Posterior vena cava (tissue), 2 donors: ENCODE measurements around the gene MYH14. TPM values are rescaled to one million over a fixed set of nuclear protein-coding genes. Genes with fewer than 3 reads are reported as not detected.
"Not testable (repeated sequence)": the region's sequence is repeated elsewhere in the genome, so short reads cannot be mapped to it uniquely, and the experiment has no call there.

Experiments used
- DNase-seq: peaks from one replicate; pipeline ENCODE4 v3.0.0-alpha.2; 2020; ENCODE audit warnings: low spot score
- intact Hi-C, 2 donors: fragments of 100-400 bp; cut with DNase I; formaldehyde crosslinking; loops; one replicate each; pipeline versions ENCODE4 v1.14.1 to v1.14.2; 2022 to 2023
- total RNA-seq, 2 donors: library from RNA; stranded (reverse); fragmentation: NEBNext Ultra II Directional; extraction: Animal tissue kit (Norgen Biotek cat#: 25700); gene quantifications; one replicate each; pipeline ENCODE4 v1.2.1, GENCODE V29; 2021
- donor health status: DM: yes; HTN: yes; CAD: no.
- donor health status: DM: yes; HTN: yes; CAD: no.

The MYH14 gene
- total RNA-seq, 2 donors from 2014 or later, result 0.60 to 0.62 TPM

- DNase-seq, result peak; percentile 50
- intact Hi-C loops, result no loop called here
These were observed 122.1 kb downstream of the MYH14 start for GRCh38 chr19:50325310-50326100.

GRCh38 chr19:50326101-50326664, 122.8 kb downstream of the MYH14 start:
- peak; percentile 59 for DNase-seq
- intact Hi-C loops, result no loop called here

GRCh38 chr19:50327013-50327412, 123.6 kb downstream of the MYH14 start:
- intact Hi-C loops, result no loop called here
- no peak for DNase-seq

GRCh38 chr19:50327461-50328223, 124.2 kb downstream of the MYH14 start:
- peak; percentile 41 for DNase-seq
- intact Hi-C loops, result no loop called here

- DNase-seq, result peak; percentile 83
- intact Hi-C loops, result no loop called here
These were observed 124.9 kb downstream of the MYH14 start for GRCh38 chr19:50328224-50328872.

- intact Hi-C loops, result no loop called here
- no peak for DNase-seq
These were observed 125.4 kb downstream of the MYH14 start for GRCh38 chr19:50328873-50329145.

- intact Hi-C loops, result no loop called here
- DNase-seq, result peak; percentile 98
These were observed 125.9 kb downstream of the MYH14 start, which contains the start of gene KCNC3 for GRCh38 chr19:50329146-50329925. Gene KCNC3 (minus strand): TSS chr19:50329377. CDS start chr19:50329082, 295 bp downstream.

GRCh38 chr19:50329926-50330294, 126.5 kb downstream of the MYH14 start:
- not testable (repeated sequence) for DNase-seq
- intact Hi-C loops, result loop anchor here in 1 of 2 donors (5.0 kb wide), 1 partner anchor 1033 kb away; no protein-coding TSS in a partner anchor

GRCh38 chr19:50330365-50331078, 127.1 kb downstream of the MYH14 start:
- peak; percentile 89 for DNase-seq
- intact Hi-C loops, result loop anchor here in 1 of 2 donors (5.0 kb wide), 1 partner anchor 1033 kb away; no protein-coding TSS in a partner anchor

GRCh38 chr19:50331221-50331993, 128.0 kb downstream of the MYH14 start:
- DNase-seq, result peak; percentile 30
- intact Hi-C loops, result loop anchor here in 1 of 2 donors (5.0 kb wide), 1 partner anchor 1034 kb away; no protein-coding TSS in a partner anchor

GRCh38 chr19:50331994-50332243, 128.5 kb downstream of the MYH14 start:
- intact Hi-C loops, result loop anchor here in 1 of 2 donors (5.0 kb wide), 1 partner anchor 1035 kb away; no protein-coding TSS in a partner anchor
- peak; percentile 36 for DNase-seq

- peak; percentile 58 for DNase-seq
- intact Hi-C loops, result loop anchor here in 1 of 2 donors (5.0 kb wide), 1 partner anchor 1035 kb away; no protein-coding TSS in a partner anchor
These were observed 129.0 kb downstream of the MYH14 start for GRCh38 chr19:50332244-50333038.

- intact Hi-C loops, result loop anchor here in 1 of 2 donors (5.0 kb wide), 1 partner anchor 1036 kb away; no protein-coding TSS in a partner anchor
- DNase-seq, result peak; percentile 93
These were observed 129.9 kb downstream of the MYH14 start for GRCh38 chr19:50333235-50333736.

- intact Hi-C loops, result loop anchor here in 1 of 2 donors (5.0 kb wide), 1 partner anchor 1037 kb away; no protein-coding TSS in a partner anchor
- peak; percentile 90 for DNase-seq
These were observed 130.6 kb downstream of the MYH14 start for GRCh38 chr19:50333737-50334617.

GRCh38 chr19:50334741-50335421, 131.5 kb downstream of the MYH14 start:
- intact Hi-C loops, result loop anchor here in 1 of 2 donors (5.0 kb wide), 1 partner anchor 1038 kb away; no protein-coding TSS in a partner anchor
- DNase-seq, result peak; percentile 68
